Hematopoietic multipotent progenitor cell treated with erythropoietin and hydrocortisone succinate and interleukin-3 and kit ligand, for 15 days (in vitro differentiated cells): Measurements from ENCODE around the gene DNAJC4.
A peak's percentile ranks its signal among the peaks of the same experiment; 100 is the strongest.

Source experiments
- DNase-seq: peaks from one replicate; pipeline ENCODE4 v3.0.0-alpha.2; 2015; ENCODE audit warnings: low spot score

DNAJC4 gene

GRCh38 chr11:64259533-64260067, 29.3 kb downstream of the DNAJC4 start:
- no peak for DNase-seq

- no peak for DNase-seq
Measured at GRCh38 chr11:64260147-64260708, 29.9 kb downstream of the DNAJC4 start.

- DNase-seq = no peak
Measured at GRCh38 chr11:64261556-64262080, 31.3 kb downstream of the DNAJC4 start.

- DNase-seq = no peak
Measured at GRCh38 chr11:64262271-64263002, 32.1 kb downstream of the DNAJC4 start.

GRCh38 chr11:64263021-64263946, 32.9 kb downstream of the DNAJC4 start:
- DNase-seq = no peak

- DNase-seq = no peak
Measured at GRCh38 chr11:64263947-64264317, 33.6 kb downstream of the DNAJC4 start.

GRCh38 chr11:64264371-64264852, 34.1 kb downstream of the DNAJC4 start:
- no peak for DNase-seq

GRCh38 chr11:64265176-64266160, 35.1 kb downstream of the DNAJC4 start:
- no peak for DNase-seq

GRCh38 chr11:64266339-64266738, 36.0 kb downstream of the DNAJC4 start:
- DNase-seq = no peak

GRCh38 chr11:64267207-64267945, 37.0 kb downstream of the DNAJC4 start:
- no peak for DNase-seq

- no peak for DNase-seq
Measured at GRCh38 chr11:64268025-64268892, 37.9 kb downstream of the DNAJC4 start.

GRCh38 chr11:64268893-64269539, 38.7 kb downstream of the DNAJC4 start:
- peak; percentile 29 for DNase-seq

- peak; percentile 98 for DNase-seq
Measured at GRCh38 chr11:64269540-64270220, 39.3 kb downstream of the DNAJC4 start.

- no peak for DNase-seq
Measured at GRCh38 chr11:64275031-64275800, 44.9 kb downstream of the DNAJC4 start.

- no peak for DNase-seq
Measured at GRCh38 chr11:64275841-64276240, 45.5 kb downstream of the DNAJC4 start.

- DNase-seq = peak; percentile 78
Measured at GRCh38 chr11:64276653-64277431, 46.5 kb downstream of the DNAJC4 start.
